Cardiac fibroblast (primary cell): ENCODE measurements around the gene EPHA2.
A peak's percentile ranks its signal among the peaks of the same experiment; 100 is the strongest.

Source experiments
- DNase-seq, 2 donors: peaks; one replicate each; pipeline versions ENCODE4 v3.0.0 to v3.0.0-alpha.2; 2010; ENCODE audit warnings: low read depth in 2 of 2
- H3K4me3 ChIP-seq, 2 donors: replicated peaks in 1 of 2; 1 replicate in 1 of 2; 2 replicates in 1 of 2; pipeline ENCODE4 v1.5.1; 2011; ENCODE audit warnings: low read depth in 2 of 2, low read length in 2 of 2, mild to moderate bottlenecking in 2 of 2, moderate library complexity in 1 of 2
- TF ChIP-seq, protein P1 (sequence below): IDR thresholded peaks from one replicate; pipeline ENCODE4 v1.5.1; 2011; ENCODE audit warnings: low read depth, mild to moderate bottlenecking, low read length, inconsistent platforms

The EPHA2 gene

DNA sequence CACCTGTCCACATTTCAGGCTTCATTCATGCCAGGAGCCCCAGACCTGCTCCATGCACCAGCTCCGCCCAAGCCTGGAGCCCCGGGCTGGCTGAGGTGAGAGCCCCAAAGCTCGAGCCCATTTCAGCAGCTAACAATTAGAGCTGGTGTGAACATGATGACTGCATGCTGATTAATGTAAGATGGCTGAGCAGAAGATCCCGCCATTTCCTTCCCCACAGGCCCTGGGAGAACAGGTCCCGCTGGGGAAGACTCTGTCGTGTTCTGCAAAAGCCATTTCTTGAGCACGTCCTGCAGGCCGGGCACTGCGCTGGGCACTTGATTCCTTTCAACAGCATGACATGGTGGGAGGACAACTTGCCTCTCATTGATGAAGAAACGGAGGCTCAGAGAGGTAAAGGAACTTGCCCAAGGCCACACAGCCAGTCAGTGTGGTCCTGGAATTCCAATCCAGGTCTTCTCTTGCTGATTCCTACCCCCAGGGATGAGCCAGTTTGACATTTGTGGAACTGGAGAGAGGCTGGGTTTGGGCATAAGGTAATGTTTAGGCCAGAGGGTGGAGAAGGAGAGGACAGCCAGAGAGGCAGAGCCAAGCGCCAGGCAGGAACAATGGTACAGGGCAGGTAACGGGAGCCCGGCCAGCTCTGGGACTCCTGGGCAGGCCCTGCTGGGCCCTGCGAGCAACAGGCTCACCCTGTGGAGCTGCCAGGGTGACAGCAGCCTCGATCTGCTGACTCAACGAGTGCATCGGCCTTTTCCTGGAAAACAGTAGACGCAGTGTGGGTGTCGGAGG, 28.1 kb upstream of the EPHA2 start:
- H3K4me3 ChIP-seq = no peak overlapping the region
- TF ChIP-seq, protein P1, sequence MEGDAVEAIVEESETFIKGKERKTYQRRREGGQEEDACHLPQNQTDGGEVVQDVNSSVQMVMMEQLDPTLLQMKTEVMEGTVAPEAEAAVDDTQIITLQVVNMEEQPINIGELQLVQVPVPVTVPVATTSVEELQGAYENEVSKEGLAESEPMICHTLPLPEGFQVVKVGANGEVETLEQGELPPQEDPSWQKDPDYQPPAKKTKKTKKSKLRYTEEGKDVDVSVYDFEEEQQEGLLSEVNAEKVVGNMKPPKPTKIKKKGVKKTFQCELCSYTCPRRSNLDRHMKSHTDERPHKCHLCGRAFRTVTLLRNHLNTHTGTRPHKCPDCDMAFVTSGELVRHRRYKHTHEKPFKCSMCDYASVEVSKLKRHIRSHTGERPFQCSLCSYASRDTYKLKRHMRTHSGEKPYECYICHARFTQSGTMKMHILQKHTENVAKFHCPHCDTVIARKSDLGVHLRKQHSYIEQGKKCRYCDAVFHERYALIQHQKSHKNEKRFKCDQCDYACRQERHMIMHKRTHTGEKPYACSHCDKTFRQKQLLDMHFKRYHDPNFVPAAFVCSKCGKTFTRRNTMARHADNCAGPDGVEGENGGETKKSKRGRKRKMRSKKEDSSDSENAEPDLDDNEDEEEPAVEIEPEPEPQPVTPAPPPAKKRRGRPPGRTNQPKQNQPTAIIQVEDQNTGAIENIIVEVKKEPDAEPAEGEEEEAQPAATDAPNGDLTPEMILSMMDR = no peak
- no peak for DNase-seq

DNA sequence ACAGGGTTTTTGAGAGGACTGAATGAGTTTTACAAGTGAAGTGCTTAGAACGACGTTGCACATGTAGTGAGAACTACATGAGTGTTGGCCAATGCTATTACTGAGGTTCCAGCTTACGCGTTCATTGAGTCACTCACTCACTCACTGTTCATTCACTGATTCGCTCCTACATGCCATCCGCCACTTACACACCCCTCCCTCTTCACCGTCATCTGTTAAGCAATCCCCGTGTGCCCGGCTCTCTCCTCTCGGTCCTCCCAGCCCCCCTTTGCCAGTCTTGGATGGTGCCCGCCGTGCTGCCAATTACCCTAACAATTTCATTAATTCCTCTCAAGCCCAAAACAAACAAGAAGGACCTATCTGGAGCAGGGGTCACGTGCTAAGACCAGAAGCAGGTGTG, 27.3 kb upstream of the EPHA2 start:
- TF ChIP-seq, protein P1 = no peak
- DNase-seq = peak; percentile 82 to 95
- H3K4me3 ChIP-seq = no peak overlapping the region

DNA sequence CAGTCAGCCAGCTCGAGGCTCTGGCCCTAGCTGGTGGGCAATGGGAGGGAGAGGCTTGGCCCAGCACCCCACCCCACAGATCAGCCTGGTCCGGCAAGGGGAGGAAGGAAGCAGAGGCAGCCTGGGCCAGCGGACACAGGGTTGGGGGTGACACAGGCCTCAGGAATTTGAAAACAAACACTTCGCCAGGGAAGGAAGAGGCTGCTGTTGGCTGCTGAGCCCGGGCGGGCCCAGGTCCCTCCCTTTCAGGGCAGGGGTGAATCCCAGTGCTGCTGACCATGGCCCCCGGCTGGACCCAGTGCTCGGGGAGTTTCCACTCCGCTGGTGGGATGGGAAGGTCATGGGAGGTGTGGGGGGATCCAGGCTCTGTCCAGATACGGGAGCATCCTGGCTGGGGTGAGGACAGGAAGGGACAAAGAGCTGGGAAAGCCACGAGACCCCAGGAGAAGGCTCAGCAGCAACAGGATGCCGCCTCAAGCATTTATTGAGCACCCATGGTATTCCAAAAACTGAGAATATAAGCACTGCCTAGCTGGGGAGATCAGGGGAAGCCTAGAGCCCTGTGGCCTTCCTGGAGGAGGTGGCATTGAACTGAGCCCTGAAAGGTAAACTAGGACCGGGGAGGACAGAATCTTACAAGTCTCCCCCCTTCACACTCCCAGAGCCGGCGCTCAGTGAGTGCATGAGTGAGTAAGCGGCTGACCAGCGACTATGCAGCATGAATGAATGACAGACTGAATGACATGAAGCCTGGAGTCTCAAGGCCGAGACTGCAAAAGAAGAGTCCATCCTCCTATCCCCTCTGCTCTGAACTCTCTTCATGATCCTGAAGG, 26.2 kb upstream of the EPHA2 start:
- no peak overlapping the region for H3K4me3 ChIP-seq
- peak; percentile 95 to 96 for DNase-seq
- TF ChIP-seq, protein P1 = no peak

DNA sequence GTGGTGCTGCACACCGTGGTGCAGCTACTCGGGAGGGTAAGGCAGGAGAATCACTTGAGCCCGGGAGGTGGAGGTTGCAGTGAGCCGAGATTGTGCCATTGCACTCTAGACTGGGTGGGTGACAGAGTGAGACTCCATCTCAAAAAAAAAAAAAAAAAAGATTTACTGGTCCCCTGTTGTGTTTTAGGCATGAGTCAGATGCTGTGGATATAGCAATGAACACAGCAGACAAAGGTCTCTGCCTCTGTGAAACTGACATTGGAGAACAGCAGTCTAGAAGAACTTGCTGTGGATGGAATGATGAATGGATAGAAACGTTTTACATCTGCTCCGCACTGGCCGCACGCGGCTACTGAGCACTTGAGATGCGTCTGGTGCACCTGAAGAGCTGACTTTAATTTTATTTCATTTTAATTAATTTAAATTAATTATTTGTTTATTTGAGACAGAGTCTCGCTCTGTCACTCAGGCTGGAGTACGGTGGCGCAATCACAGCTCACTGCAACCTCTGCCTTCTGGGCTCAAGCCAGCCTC, 24.5 kb upstream of the EPHA2 start:
- H3K4me3 ChIP-seq = no peak overlapping the region
- DNase-seq = peak in 1 of 2 donors; percentile 49
- TF ChIP-seq, protein P1 = no peak

DNA sequence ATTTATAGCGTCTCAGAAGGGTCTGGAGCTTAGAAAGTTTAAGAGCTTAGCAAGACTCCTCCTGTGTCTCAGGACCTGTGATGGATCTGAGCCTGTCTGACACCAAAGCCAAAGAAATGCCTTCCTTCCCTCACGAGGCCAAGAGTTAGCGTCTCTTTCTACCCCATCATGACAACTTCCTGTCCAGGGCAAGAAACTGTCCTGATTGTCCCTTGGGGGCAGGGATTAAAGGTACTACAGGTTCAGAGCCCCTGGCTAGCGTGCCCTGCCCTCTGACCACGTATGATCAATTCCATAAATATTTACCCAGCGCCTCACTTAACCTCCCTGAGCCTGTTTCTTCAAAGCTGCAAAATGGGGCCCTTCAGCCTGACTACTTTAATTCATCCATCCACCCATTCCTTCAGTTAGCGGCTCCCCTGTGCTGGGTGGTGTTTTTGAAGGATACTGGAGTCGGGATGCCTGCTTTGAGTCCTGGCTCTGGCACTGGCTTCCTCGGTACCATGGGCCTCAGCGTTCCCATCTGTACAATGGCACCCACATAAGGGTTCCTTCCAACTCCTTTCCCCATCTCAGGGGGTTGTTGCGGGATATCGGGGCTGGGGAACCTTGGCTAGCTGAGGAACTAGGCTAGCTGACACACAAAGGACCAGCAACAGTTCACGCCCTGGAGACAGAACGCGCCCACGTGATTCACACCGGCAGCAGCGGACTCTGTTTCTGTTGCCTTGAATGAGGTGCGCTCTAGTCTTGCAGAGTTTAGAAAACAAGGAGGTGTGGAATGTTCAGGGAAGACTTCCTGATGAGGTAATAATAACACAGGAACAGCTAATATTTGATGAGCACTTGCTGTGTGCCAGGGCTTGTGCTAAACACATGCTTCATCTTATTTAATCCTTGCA, 23.0 kb upstream of the EPHA2 start:
- no peak overlapping the region for H3K4me3 ChIP-seq
- no peak for DNase-seq
- TF ChIP-seq, protein P1 = no peak

DNA sequence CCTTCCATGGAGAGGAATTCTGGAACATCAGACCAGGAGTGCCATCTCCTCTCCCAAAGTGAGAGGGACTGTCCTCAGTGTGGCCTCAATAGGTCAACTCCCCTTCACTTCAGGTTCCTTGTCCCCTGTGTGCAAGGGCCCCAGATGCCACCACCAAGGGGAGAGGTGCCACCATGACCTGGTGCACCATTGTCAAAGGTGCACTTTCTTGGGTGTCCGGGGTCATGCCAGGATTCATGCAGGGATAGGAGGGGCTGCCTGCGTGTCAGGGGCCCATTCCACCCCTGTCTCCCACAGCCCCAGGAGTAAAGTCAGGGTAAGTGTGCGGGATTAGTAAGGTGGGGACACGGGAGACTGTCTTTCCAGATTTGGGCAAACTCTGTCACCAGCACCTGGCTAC, 21.4 kb upstream of the EPHA2 start:
- no peak for DNase-seq
- TF ChIP-seq, protein P1 = no peak
- H3K4me3 ChIP-seq = no peak overlapping the region
